Measurements from ENCODE around the gene HNRNPUL2. TPM values are rescaled to one million over a fixed set of nuclear protein-coding genes. Genes with fewer than 3 reads are reported as not detected.

HNRNPUL2 gene
- total RNA-seq, 1 donor from 2014 or later, result 72.6 TPM

- intact Hi-C loops (cut with micrococcal nuclease), result loop anchor here (5.0 to 10.0 kb wide), 2 partner anchors 34 to 248 kb away; partner anchors contain the start of genes BSCL2 and GNG3
Measured at GRCh38 chr11:62673196-62673525, 54.1 kb downstream of the HNRNPUL2 start.

- intact Hi-C loops (cut with micrococcal nuclease), result loop anchor here (1.0 to 10.0 kb wide), 4 partner anchors 8 to 247 kb away; partner anchors contain the start of genes BSCL2, GNG3, INTS5 and UBXN1
Measured at GRCh38 chr11:62671608-62672389, 55.5 kb downstream of the HNRNPUL2 start, which contains the start of the genes LBHD1 and UQCC3. LBHD1 (minus strand) TSS chr11:62672267; CDS start chr11:62670031, 2,236 bp downstream. UQCC3 (plus strand) TSS chr11:62671673; CDS start chr11:62671746, 73 bp downstream.

GRCh38 chr11:62671236-62671607 is 56.0 kb downstream of the HNRNPUL2 start:
- intact Hi-C loops (cut with micrococcal nuclease), result loop anchor here (1.0 to 10.0 kb wide), 4 partner anchors 8 to 246 kb away; partner anchors contain the start of genes BSCL2, GNG3, INTS5 and UBXN1

- intact Hi-C loops (cut with micrococcal nuclease), result loop anchor here (2.0 to 10.0 kb wide), 3 partner anchors 17 to 245 kb away; partner anchors contain the start of genes BSCL2, GNG3 and INTS5
Measured at GRCh38 chr11:62669420-62670161, 57.7 kb downstream of the HNRNPUL2 start.

DNA sequence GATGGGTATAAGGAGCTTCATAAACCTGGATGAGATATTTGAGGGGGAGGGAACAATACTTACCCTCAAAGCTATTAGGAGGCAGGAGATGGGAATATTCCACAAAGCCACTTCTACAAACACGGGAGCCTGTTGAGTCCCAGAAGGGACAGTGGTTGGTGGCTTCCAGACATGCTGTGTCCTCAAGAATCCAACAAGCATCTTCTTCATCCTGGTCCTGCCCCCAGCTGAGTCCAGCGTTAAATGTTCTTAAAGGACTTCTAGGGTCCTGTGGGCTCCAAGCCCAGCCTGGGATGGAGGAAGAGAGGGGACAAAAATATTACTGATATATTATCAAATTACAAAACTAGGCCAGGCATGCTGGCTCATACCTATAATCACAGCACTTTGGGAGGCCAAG is 59.8 kb downstream of the HNRNPUL2 start:
- intact Hi-C loops (cut with micrococcal nuclease), result no loop called here

DNA sequence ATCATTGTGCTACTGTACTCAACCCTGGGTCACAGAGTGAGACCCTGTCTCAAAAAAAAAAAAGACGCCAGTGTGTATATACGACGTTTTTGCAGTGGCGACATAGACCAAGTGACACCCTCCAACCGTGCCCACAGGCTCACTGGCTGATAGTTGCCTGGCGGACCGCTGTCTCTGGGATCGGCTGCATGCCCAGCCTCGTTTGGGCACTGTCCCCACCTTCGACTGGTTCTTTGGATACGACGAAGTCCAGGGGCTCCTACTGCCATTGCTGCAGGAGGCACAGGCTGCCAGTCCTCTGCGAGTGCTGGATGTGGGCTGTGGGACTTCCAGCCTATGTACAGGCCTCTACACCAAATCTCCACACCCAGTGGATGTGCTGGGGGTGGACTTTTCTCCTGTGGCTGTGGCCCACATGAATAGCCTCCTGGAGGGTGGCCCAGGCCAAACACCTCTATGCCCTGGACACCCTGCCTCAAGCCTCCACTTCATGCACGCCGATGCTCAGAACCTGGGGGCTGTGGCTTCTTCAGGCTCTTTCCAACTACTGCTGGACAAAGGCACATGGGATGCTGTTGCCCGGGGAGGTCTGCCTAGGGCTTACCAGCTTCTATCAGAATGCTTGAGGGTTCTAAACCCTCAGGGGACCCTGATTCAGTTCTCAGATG is 60.9 kb downstream of the HNRNPUL2 start:
- intact Hi-C loops (cut with micrococcal nuclease), result no loop called here

- intact Hi-C loops (cut with micrococcal nuclease), result loop anchor here (1.0 to 2.0 kb wide), 7 partner anchors 13 to 75 kb away; partner anchors contain the start of genes EML3, GANAB, HNRNPUL2 and MTA2
Measured at GRCh38 chr11:62665599-62666258, 61.5 kb downstream of the HNRNPUL2 start.

GRCh38 chr11:62665075-62665598 is 62.1 kb downstream of the HNRNPUL2 start, which contains the start of the genes C11orf98 and CSKMT:
C11orf98 (minus strand) TSS chr11:62665210; CDS start chr11:62665169, 41 bp downstream.
CSKMT (plus strand) TSS chr11:62665312; CDS start chr11:62665880, 568 bp downstream.
- intact Hi-C loops (cut with micrococcal nuclease), result loop anchor here (1.0 to 2.0 kb wide), 7 partner anchors 14 to 74 kb away; partner anchors contain the start of genes EML3, GANAB, HNRNPUL2 and MTA2

- intact Hi-C loops (cut with micrococcal nuclease), result loop anchor here (1.0 to 2.0 kb wide), 7 partner anchors 14 to 74 kb away; partner anchors contain the start of genes EML3, GANAB, HNRNPUL2 and MTA2
Measured at GRCh38 chr11:62664405-62665074, 62.7 kb downstream of the HNRNPUL2 start.

Other genes starting within 250 kb of the HNRNPUL2 start
- gene AHNAK, start 180.7 kb downstream of the HNRNPUL2 start, total RNA-seq, result 288 and 291 TPM in 2 replicates
- 1,326 and 1,342 TPM in 2 replicates for gene EEF1G, start 153.6 kb downstream of the HNRNPUL2 start, total RNA-seq
- 26.4 and 30.9 TPM in 2 replicates for gene TUT1, start 135.9 kb downstream of the HNRNPUL2 start, total RNA-seq
- 257 and 262 TPM in 2 replicates for gene MTA2, start 125.6 kb downstream of the HNRNPUL2 start, total RNA-seq
- gene EML3, start 114.7 kb downstream of the HNRNPUL2 start, total RNA-seq, result 126 and 133 TPM in 2 replicates
- gene ROM1, start 114.2 kb downstream of the HNRNPUL2 start, total RNA-seq, result 0.95 and 1.0 TPM in 2 replicates
- gene B3GAT3, start 105.5 kb downstream of the HNRNPUL2 start, total RNA-seq, result 65.4 and 69.3 TPM in 2 replicates
- 275 and 283 TPM in 2 replicates for gene GANAB, start 80.8 kb downstream of the HNRNPUL2 start, total RNA-seq
- 31.0 and 31.8 TPM in 2 replicates for gene INTS5, start 74.2 kb downstream of the HNRNPUL2 start, total RNA-seq
- gene C11orf98, start 62.2 kb downstream of the HNRNPUL2 start, total RNA-seq, result 99.6 and 105 TPM in 2 replicates
- 21.3 and 24.7 TPM in 2 replicates for gene CSKMT, start 62.1 kb downstream of the HNRNPUL2 start, total RNA-seq
- gene UQCC3, start 55.8 kb downstream of the HNRNPUL2 start, total RNA-seq, result 8.7 and 9.2 TPM in 2 replicates
- gene LBHD1, start 55.2 kb downstream of the HNRNPUL2 start, total RNA-seq, result 18.9 and 20.7 TPM in 2 replicates
- gene UBXN1, start 48.4 kb downstream of the HNRNPUL2 start, total RNA-seq, result 113 and 119 TPM in 2 replicates
- 0.25 and 0.32 TPM in 2 replicates for gene LRRN4CL, start 37.9 kb downstream of the HNRNPUL2 start, total RNA-seq
- gene BSCL2, start 20.0 kb downstream of the HNRNPUL2 start, total RNA-seq, result 26.5 and 28.4 TPM in 2 replicates
- 0.30 TPM in 1 of 2 replicates, not detected in the other for gene GNG3, start 19.8 kb downstream of the HNRNPUL2 start, total RNA-seq
- gene TTC9C, start 1.0 kb upstream of the HNRNPUL2 start, total RNA-seq, result 37.0 and 39.9 TPM in 2 replicates
- gene ZBTB3, start 26.7 kb upstream of the HNRNPUL2 start, total RNA-seq, result 12.9 and 13.9 TPM in 2 replicates
- 101 and 104 TPM in 2 replicates for gene POLR2G, start 34.1 kb upstream of the HNRNPUL2 start, total RNA-seq
- 21.6 and 21.9 TPM in 2 replicates for gene TAF6L, start 43.9 kb upstream of the HNRNPUL2 start, total RNA-seq
- gene TMEM179B, start 59.9 kb upstream of the HNRNPUL2 start, total RNA-seq, result 37.1 and 37.2 TPM in 2 replicates
- 19.6 and 19.8 TPM in 2 replicates for gene TMEM223, start 64.5 kb upstream of the HNRNPUL2 start, total RNA-seq
- gene NXF1, start 78.0 kb upstream of the HNRNPUL2 start, total RNA-seq, result 86.2 and 91.7 TPM in 2 replicates
- 39.4 and 39.8 TPM in 2 replicates for gene STX5, start 104.6 kb upstream of the HNRNPUL2 start, total RNA-seq
- gene TEX54, start 105.4 kb upstream of the HNRNPUL2 start, total RNA-seq, result 0.77 TPM in 1 of 2 replicates, not detected in the other
- gene WDR74, start 112.1 kb upstream of the HNRNPUL2 start, total RNA-seq, result 77.5 and 81.6 TPM in 2 replicates
- 163 TPM in 2 replicates for gene SLC3A2, start 153.4 kb upstream of the HNRNPUL2 start, total RNA-seq
- gene CHRM1, start 193.9 kb upstream of the HNRNPUL2 start, total RNA-seq, result not detected in 2 replicates

Data from T-helper 2 cell treated with Interferon-gamma antibody and Interleukin-4, amounts not matched to agents 100 ng/mL and 5 ng/mL, for 36 hours (primary cell).